Measurements from ENCODE around the gene AGBL2.
A peak's percentile ranks its signal among the peaks of the same experiment; 100 is the strongest.
"Not testable (repeated sequence)": the region's sequence is repeated elsewhere in the genome, so short reads cannot be mapped to it uniquely, and the experiment has no call there.

AGBL2 gene

DNA sequence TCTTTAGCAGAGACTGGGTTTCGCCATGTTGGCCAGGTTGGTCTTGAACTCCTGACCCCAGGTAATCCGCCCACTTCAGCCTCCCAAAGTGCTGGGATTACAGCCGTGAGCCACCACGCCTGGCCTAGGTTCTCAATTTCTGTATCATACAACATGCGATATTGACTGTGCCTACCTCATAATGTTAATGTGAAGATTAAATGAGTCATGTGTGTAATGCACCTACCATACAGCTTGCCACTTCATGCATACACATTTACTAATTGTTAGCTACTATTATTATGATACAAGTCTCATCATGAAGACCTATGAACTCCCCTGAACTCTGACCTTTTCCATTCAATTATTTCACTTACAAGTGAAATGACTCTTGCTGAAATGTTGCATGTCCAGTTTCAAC, 25.7 kb downstream of the AGBL2 start:
- no peak for DNase-seq (ENCODE audit: low spot score)

DNA sequence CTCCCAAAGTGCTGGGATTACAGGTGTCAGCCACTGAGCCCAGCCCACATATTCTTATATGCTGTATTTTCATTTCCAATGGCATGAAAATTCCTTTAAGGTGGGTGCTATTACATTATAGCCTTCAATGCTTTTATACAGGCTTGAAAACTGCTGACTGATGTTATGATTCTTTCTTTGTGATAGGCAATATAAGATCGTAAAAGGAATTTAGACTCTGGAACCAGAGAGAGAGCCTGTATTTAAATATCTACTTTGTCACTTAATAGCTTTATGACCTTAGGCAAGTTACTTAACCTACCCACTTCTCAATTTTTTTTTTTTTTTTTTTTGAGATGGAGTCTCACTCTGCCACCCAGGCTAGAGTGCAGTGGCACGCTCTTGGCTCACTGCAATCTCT, 26.2 kb downstream of the AGBL2 start:
- DNase-seq (ENCODE audit: low spot score), result no peak

DNA sequence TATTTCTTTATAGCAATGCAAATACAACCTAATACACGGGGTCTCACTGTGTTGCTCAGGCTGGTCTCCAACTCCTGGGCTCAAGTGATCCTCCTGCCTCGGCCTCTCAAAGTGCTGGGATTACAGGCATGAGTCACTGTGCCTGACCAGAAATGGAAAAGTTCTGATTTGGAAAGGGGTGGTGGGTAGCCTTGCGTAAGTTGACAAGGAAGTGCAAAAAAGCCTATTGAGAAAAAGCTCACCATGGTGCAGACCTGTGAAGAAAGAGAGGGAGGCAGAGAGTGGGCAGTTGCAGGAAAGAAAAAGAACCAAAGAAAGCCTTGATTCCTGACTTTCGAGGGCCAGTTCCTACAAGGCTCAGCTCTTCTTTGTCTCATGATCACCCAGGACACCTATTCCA, 27.1 kb downstream of the AGBL2 start:
- DNase-seq (ENCODE audit: low spot score), result no peak

DNA sequence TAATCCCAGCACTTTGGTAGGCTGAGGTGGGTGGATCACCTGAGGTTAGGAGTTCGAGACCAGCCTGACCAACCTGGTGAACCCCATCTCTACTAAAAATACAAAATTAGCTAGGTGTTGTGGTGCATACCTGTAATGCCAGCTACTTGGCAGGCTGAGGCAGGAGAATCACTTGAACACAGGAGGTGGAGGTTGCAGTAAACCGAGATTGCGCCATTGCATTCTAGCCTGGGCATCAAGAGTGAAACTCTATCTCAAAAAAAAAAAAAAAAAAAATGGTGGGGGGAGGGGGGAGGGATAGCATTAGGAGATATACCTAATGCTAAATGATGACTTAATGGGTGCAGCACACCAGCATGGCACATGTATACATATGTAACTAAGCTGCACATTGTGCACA, 28.5 kb downstream of the AGBL2 start:
- DNase-seq (ENCODE audit: low spot score), result not testable (repeated sequence)

DNA sequence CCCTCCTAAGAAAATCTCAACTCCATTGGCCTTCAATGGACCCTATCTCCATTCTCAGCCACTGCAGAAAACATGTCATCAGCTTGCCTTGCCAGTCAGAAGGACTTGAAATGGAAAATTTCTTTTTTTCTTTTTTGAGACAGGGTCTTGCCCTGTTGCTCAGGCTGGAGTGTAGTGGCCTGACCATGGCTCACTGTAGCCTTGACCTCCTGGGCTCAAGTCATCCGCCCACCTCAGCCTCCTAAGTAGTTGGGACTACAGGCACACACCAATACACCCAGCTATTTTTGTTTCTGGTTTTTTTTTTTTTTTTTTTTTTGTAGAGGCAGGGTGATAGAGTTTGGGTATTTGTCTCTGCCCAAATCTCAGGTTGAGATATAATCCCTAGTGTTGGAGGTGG, 29.0 kb downstream of the AGBL2 start:
- DNase-seq (ENCODE audit: low spot score), result no peak

DNA sequence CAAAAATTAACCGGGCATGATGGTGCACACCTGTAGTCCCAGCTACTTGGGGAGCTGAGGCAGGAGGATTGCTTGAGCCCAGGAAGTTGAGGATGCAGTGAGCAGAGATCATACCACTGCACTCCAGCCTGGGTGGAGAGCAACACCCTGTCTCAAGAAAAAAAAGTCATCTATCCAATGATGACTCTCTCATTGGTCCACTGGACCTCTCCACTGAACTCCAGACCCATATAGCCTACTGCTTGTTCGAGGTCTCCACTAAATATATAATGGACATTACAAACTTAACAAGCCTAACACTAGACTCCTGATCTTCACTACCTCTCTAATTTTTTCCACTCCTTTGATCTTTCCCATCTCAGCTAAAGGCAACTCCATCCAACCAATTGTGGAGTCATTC, 39.3 kb downstream of the AGBL2 start:
- no peak for DNase-seq (ENCODE audit: low spot score)

DNA sequence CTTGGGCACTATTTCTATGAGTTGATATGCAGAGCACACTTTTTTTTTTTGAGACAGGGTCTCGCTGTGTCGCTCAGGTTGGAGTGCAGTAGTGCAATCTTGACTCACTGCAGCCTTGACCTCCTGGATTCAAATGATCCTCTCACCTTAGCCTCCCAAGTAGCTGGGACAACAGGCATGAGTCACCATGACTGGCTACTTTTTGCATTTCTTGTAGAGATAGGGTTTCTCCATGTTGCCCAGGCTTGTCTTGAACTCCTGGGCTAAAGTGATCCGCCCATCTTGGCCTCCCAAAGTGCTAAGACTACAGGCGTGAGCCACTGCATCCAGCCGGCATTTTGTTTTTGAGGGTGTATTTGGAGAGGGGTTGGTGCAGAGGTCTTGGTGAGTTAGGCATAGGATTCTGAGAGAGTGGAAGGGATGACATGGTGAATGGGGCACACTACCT, 42.9 kb downstream of the AGBL2 start:
- DNase-seq (ENCODE audit: low spot score), result no peak

DNA sequence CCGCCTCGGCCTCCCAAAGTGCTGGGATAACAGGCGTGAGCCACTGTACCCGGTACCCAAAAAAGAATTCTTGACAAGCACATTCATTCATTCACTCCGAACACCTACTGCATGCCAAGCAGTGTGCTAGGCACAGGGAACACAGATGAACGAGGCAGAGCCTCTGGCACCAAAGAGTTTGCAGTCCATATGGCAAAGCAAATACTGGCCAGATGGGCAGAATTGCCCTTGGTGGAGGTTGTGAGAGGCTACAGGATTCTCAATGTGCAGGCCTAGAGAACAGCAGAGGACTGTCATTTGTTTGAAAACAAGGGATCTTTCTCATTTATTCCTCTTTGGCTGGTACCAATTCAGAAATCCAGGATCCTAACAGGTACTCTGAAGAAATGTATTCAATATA, 45.3 kb downstream of the AGBL2 start:
- DNase-seq (ENCODE audit: low spot score), result no peak

DNA sequence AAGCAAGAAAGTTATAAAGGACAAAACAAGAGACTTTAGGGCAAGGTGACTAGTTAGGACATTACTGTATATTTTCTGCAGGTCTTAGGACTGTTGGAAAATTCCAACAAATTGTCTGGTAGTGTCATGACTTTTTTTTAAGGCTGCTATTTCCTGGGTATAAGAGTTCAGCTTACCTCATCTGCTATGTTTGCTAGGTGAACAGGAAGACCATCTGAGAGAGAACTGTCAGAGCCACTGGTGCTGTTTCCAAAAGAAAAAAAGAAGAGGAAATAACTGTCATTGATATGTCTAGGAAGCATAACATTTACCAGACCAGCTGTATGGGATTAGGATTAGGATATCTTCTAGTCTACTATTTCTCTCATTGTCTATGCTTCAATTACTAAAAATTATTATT, 46.5 kb downstream of the AGBL2 start:
- no peak for DNase-seq (ENCODE audit: low spot score)

DNA sequence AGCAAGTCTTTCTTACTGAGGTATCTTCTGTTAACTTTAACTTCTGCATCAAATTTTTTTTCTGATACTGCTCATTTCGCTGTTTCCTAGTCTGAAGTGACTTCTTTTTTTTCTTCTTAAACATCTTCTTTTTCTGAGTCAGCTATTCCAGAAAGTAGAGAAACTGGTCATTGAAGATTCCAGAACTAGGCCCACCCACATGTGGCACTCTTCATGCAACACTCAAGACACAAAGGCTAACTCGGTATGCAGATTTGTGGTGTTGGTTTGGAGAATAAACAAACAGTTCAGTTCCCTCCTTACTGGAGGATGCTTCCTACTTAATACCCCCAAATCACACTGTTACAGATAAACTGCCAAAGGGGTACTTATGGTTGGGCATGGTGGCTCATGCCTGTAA, 47.6 kb downstream of the AGBL2 start:
- no peak for DNase-seq (ENCODE audit: low spot score)

DNA sequence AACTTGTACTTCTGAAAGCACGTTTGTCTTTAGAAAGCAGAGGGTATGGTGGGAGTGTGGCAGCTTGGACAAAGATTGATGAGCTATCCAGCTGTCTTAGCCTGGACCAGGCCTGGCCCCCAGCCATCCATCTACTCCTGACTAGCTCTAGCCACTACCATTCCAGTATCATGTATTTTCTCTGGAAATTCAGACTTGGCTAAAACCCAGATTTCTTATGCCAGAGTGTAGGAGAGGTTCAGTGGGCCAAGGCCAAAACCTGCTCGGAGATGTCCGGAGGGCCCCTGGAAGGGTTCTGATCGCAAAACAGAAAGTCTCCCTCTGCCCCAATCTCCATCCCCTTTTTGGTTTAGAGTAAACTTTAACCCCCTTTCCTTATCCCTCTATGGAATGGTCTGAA, 48.0 kb downstream of the AGBL2 start:
- no peak for DNase-seq (ENCODE audit: low spot score)

DNA sequence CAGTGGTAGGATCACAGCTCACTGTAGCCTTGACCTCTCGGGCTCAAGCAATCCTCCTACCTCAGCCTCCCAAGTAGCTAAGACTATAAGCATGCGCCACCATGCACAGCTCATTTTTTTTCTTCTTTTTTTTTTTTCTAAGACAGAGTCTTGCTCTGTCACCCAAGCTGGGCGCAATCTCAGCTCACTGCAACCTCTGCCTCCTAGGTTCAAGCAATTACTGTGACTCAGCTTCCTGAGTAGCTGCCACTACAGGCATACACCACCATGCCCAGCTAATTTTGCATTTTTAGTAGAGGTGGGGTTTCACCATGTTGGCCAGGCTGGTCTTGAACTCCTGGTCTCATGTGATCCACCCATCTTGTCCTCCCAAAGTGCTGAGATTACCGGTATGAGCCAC, 50.2 kb downstream of the AGBL2 start:
- DNase-seq (ENCODE audit: low spot score), result not testable (repeated sequence)

DNA sequence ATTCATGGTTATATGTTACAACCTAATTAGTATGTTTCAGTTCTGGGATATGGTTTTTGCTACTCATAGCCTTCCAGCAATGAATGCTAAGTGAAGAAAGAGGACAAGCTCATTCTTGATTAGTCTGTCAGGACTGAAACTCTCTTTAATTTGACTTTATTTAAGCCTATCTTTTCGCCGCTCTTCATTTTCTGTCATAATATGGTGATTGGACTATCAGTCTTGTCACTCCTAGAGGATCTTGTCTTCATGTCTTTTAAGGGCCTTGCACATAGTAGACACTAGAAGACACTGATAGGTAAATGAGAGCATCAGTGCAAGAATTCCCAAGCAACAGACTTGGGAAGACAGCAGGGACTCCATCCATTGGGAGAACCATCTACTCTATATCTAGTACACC, 53.9 kb downstream of the AGBL2 start:
- DNase-seq (ENCODE audit: low spot score), result no peak

DNA sequence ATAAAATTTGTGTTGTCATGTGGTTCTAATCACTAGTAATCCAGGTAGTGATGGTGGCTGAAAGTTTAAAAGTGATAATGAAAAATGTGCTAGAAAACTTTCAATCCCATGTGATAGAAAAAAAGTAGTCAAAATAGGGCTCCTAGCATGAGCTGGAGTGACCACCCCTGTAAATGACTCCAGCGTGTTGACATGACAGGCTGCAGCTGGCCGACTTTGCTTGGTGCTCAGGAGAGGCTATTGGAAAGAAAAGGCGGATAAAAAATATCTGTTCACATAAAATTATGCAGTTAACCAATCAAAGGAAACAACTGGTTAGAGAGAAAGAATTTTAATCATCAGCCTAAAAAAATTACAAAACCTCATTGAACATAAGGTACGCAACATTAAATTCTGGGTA, 55.9 kb downstream of the AGBL2 start:
- DNase-seq (ENCODE audit: low spot score), result no peak

DNA sequence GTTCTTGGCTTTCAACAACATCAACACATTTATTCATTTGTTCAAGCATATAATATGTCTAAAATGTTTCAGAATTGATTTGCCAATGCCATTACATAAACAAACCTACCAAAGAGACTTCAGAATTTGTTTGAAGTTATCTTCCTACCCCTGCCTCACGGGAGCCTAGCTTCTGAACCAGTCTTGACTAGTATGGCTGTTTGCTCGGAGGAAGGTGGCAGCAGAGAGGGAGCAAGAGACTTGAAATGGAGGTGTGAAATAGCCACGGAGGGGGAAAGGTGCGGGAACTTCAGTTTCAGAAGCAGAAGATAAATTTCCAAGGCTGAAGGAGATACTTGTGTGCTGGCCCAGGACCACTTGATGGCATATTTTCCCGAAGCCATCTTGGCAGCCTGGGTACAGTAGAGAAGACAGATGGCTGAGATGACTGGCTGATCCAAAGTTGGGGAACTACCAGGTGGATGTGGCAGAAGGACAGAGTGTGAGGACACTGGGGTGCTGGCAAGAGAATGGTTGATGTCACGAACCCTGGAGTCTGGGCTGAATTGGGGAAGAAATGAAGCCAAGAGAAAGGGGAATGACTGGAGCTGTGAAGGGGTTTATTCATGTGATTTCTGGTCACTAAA, 58.8 kb downstream of the AGBL2 start:
- DNase-seq (ENCODE audit: low spot score), result no peak

DNA sequence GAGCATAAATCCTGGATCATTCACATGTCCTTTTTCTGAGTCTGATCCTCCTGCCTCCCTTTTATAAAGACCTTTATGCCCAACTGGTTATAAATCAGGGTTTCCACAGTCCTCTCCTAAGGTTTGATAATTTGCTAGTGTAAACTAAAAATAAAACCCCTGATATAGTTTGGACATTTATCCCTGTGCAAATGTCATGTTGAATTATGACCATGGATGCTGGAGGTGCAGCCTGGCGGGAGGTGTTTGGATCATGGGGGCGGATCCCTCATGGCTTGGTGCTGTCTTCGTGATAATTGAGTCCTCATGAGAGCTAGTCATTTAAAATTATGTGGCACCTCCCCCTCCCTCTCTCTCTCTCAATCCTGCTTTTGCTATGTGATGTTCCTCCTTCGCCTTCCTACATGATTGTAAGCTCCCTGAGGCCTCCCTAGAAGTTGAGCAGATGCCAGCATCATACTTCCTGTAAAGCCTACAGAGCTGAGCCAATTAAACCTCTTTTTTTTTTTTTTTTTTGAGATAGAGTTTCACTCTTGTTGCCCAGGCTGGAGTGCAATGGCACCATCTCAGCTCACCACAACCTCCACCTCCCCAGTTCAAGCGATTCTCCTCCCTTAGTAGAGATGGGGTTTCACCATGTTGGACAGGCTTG, 63.2 kb downstream of the AGBL2 start:
- DNase-seq (ENCODE audit: low spot score), result no peak

DNA sequence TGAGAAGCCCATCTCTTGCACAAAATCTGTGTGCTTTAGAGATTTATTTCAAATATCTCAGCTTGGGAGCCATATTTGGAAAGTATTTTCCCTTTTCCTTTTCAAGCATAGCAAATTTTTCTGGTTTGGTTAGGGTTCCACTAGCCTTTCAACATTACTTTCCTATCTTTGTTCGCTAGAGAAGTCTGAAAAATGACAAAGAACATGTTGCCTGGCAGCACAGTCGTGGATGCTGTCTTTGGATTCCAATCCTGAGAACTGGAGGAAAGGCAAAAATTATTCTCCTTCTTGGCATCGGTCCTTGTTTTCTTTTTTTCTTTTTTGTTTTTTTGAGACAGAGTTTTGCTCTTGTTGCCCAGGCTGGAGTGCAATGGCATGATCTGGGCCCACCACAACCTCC, 65.9 kb downstream of the AGBL2 start:
- no peak for DNase-seq (ENCODE audit: low spot score)

DNA sequence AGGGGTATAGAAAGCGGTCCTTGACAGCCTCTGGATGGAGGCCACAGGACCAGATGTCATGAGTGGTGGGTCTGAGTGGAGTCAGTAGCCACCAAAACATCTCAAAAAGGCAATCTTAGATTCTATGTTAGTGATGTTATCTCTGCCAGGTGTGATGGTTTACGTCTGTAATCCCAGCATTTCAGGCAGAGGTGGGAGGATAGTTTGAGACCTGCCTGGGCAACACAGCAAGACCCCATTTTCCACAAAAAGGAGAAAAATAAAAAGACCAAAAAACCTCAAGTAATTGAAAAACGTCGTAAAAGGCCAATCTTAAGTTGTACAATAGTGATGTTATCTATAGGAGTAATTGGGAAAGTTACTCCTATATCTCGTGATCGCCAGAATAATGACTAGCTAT, 69.2 kb downstream of the AGBL2 start:
- DNase-seq (ENCODE audit: low spot score), result no peak

DNA sequence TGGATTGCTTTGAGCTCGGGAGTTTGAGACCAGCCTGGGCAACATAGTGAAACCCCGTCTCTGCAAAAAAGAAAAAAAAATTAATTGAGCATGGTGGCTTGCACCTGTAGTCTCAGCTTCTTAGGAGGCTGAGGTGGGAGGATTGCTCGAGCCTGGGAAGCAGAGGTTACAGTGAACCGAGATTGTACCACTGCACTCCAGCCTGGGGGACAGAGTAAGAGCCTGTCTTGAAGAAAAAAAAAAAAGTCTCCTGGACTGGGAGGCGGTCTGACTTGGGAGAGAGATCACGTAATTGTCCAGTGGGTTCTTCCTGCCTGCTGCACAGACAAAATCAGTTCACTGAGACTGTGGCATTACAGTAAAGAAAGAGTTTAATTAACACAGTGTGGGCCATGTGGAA, 69.7 kb downstream of the AGBL2 start:
- DNase-seq (ENCODE audit: low spot score), result no peak

DNA sequence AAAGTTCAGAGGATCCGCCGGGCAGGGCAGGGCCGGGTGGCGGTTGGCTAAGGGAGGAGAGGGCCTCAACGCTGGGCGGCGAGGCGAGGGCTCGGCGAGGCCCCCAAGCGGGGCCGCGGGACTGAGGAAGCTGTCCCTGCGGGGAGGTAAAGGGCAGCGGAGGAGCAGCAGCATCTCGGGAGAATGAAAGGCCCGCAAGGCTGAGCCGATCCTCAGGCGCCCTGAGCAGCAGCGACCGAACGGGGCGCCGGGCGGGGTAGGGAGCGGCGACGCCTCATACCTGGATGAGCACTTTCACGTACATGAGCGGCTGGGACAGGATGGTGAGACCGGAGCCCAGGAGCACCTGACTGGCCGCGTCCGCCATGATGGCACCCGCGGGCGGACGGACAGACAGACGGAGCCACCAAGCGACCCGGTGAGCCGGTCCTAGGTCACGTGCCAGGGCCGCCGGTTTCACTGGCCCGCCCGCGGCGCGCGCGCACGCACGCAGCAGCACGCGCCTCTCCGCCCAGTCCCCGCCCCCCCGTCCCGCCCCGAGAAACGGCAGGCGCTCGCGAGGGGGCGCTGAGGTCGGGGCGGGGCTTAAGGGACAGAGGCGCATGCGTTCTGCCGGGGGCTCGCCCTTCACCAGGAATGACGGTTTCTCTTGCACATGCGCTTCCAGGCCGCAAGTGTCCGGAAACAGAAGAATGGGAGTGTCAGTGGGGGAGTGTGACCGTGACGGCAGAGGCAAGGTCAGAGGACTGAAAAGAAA, 72.9 kb downstream of the AGBL2 start, which contains the start of gene MTCH2:
TSS of gene MTCH2 (minus strand) at position 461 of the 757 bp plus-strand sequence. CDS start at position 367, 94 bp downstream.
- peak; percentile 100 for DNase-seq (ENCODE audit: low spot score)

DNA sequence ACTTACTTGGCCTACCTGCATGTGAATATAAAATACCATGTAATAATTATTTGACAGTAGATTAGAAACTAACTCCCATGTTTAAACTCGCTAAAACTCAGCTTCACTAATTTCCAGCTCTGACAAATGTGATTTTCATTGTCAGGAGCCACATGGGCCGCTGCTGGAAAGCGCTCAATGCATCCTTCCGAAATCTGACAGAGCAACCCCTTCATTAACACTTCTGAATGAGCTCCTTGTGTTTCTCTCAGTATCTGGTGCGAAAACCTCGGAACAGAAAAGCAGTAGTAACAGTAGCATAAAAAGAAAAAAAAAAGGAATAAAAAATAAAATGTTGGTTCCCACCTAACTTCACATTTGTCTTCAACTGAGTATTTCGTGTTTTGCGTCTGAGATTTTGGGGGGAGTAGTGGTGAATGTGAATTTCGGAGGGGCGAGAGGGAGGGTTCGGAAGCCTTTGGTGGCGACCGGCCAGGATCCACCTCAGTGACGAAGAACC, 73.5 kb downstream of the AGBL2 start:
- no peak for DNase-seq (ENCODE audit: low spot score)

DNA sequence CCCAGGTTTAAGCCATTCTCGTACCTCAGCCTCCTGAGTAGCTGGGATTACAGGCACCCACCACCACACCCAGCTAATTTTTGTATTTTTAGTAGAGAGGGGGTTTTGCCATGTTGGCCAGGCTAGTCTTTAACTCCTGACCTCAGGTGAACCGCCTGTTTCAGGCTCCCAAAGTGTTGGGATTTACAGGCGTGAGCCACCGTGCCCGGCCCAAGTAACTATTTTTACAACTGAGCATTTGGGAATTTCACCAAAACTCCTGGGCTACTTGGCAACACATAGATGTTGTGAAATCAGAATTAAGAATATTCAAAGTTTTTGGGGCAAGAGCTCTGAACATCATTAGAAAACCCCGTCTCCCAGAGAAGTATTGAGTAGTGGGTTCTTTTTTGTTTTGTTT, 74.7 kb downstream of the AGBL2 start:
- DNase-seq (ENCODE audit: low spot score), result peak; percentile 27

DNA sequence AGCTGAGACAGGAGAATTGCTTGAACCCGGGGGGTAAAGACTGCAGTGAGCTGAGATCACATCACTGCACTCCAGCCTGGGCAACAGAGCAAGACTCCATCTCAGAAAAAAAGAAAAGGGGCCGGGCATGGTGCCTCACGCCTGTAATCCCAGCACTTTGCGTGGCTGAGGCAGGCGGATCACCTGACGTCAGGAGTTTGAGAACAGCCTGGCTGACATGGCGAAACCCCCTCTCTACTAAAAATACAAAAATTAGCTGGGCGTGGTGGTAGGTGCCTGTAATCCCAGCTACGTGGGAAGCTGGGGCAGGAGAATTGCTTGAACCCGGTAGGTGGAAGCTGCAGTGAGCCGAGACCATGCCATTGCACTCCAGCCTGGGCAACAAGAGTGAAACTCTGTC, 78.8 kb downstream of the AGBL2 start:
- DNase-seq (ENCODE audit: low spot score), result not testable (repeated sequence)
